Neutrophil (primary cell): ENCODE measurements around the gene PTX4.

Experiments
- H3K27ac ChIP-seq: fragments of 200-600 bp; sonication (generic); 2 replicates; pipeline ENCODE4 v1.5.1; 2016; ENCODE audit warnings: mild to moderate bottlenecking, moderate library complexity
- H3K27me3 ChIP-seq: fragments of 200-600 bp; sonication (generic); 2 replicates; pipeline ENCODE4 v1.6.0; 2016; ENCODE audit warnings: mild to moderate bottlenecking
- H3K36me3 ChIP-seq: fragments of 200-600 bp; sonication (generic); 2 replicates; pipeline ENCODE4 v1.5.1; 2017
- H3K4me1 ChIP-seq, 2 experiments: fragments of 200-600 bp in 1 of 2; sonication (generic) in 1 of 2; 1 replicate in 1 of 2; 2 replicates in 1 of 2; pipeline versions ENCODE4 v1.5.1 to v1.6.1; 2013 to 2016; ENCODE audit warnings: low read depth in 1 of 2, low read length in 1 of 2, mild to moderate bottlenecking in 1 of 2, moderate library complexity in 1 of 2; ENCODE audit not compliant: control insufficient read depth in 1 of 2, insufficient read depth in 1 of 2
- H3K4me3 ChIP-seq, 2 experiments: fragments of 200-600 bp in 1 of 2; sonication (generic) in 1 of 2; 1 replicate in 1 of 2; 2 replicates in 1 of 2; pipeline ENCODE4 v1.5.1; 2013 to 2016; ENCODE audit warnings: low read depth in 1 of 2, low read length in 1 of 2, mild to moderate bottlenecking in 1 of 2, moderate library complexity in 1 of 2
- H3K9me3 ChIP-seq: fragments of 200-600 bp; sonication (generic); 2 replicates; pipeline ENCODE4 v1.5.1; 2016
- CTCF ChIP-seq: fragments of 200-600 bp; sonication (generic); IDR thresholded peaks from 2 replicates; pipeline ENCODE4 v1.5.1; 2016; ENCODE audit warnings: antibody characterized with exemption

Gene PTX4

GRCh38 chr16:1488619-1489018 is at the start of gene PTX4:
PTX4 (minus strand) TSS chr16:1488944; CDS start chr16:1488909, 35 bp downstream.
- Histone ChIP-seq H3K27me3 (no peaks in the 10 kb centered on the region), H3K27ac (peak within 1 kb of the TSS; percentile 82), H3K9me3 (no peaks in the 10 kb centered on the region), H3K4me1 (peaks cover 31% of the 10 kb centered on the region in 2 experiments), H3K36me3 (no peaks in the 10 kb centered on the region), H3K4me3 (peak within 1 kb of the TSS; percentile 30 to 32)
- no peak for TF ChIP-seq CTCF

- peaks cover 3% of the 10 kb centered on the region in 2 experiments for H3K4me1 ChIP-seq
- H3K27me3 ChIP-seq, result peaks cover 55% of the 10 kb centered on the region
- TF ChIP-seq CTCF, result no peak
- no peaks in the 10 kb centered on the region for H3K36me3 ChIP-seq
- no peak overlapping the region for H3K4me3 ChIP-seq
- no peaks in the 10 kb centered on the region for H3K9me3 ChIP-seq
- H3K27ac ChIP-seq, result no peak overlapping the region
Observed at GRCh38 chr16:1537763-1538289, 49.1 kb upstream of the PTX4 start.

GRCh38 chr16:1537138-1537577 is 48.4 kb upstream of the PTX4 start:
- no peaks in the 10 kb centered on the region for H3K36me3 ChIP-seq
- H3K4me1 ChIP-seq, result no peaks in the 10 kb centered on the region
- no peaks in the 10 kb centered on the region for H3K9me3 ChIP-seq
- TF ChIP-seq CTCF, result no peak
- H3K27me3 ChIP-seq, result peaks cover 62% of the 10 kb centered on the region
- H3K4me3 ChIP-seq, result no peak overlapping the region
- no peak overlapping the region for H3K27ac ChIP-seq

- Histone ChIP-seq H3K4me3 (no peak overlapping the region), H3K36me3 (no peaks in the 10 kb centered on the region), H3K27me3 (peaks cover 68% of the 10 kb centered on the region), H3K4me1 (no peaks in the 10 kb centered on the region), H3K9me3 (no peaks in the 10 kb centered on the region), H3K27ac (no peak overlapping the region)
- no peak for TF ChIP-seq CTCF
Observed at GRCh38 chr16:1536601-1537000, 47.9 kb upstream of the PTX4 start.

- H3K4me3 ChIP-seq, result no peak overlapping the region
- TF ChIP-seq CTCF, result no peak
- H3K36me3 ChIP-seq, result no peaks in the 10 kb centered on the region
- peaks cover 72% of the 10 kb centered on the region for H3K27me3 ChIP-seq
- H3K27ac ChIP-seq, result no peak overlapping the region
- H3K9me3 ChIP-seq, result no peaks in the 10 kb centered on the region
- H3K4me1 ChIP-seq, result no peaks in the 10 kb centered on the region
Observed at GRCh38 chr16:1535391-1536291, 46.9 kb upstream of the PTX4 start.
